Measurements from ENCODE around the gene ATXN2L. TPM values are rescaled to one million over a fixed set of nuclear protein-coding genes. Genes with fewer than 3 reads are reported as not detected.

The ATXN2L gene
- total and polyA plus RNA-seq, 2 of the 13 experiments (the other 11 are each of a cell fraction or from before 2014, with no cell fraction given) = 40.8 to 55.1 TPM

DNA sequence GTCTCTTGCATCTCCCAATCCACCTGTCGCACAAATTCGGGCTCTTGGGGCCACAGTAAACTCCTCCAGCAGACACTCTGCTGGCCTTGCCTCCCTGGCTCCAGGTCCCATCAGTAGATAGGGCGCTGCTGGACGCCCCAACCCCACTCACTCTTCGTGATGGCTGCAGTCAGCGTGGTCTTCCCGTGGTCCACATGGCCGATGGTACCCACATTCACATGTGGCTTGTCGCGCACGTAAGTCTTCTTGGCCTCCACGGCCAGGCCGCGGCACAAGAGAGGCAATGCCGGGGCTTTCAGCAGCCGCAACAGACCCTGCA, 22.9 kb downstream of the ATXN2L start (continued):
- TF ChIP-seq PAXIP1 (CRISPR knock-in tag; conservative IDR thresholded peaks at IDR 0.05) (no peak), ZNF282 (IDR thresholded peaks at IDR 0.05; ENCODE audit: partially characterized antibody) (no peak), NFRKB (IDR thresholded peaks at IDR 0.05) (no peak), MAF1 (CRISPR knock-in tag; IDR thresholded peaks at IDR 0.05; ENCODE audit: borderline replicate concordance) (no peak), ZNF329 (CRISPR knock-in tag; IDR thresholded peaks at IDR 0.05; ENCODE audit: low read depth) (no peak), KAT2B (IDR thresholded peaks at IDR 0.05; ENCODE audit: borderline replicate concordance, low read depth, low read length) (no peak), KLF16 (CRISPR knock-in tag; IDR thresholded peaks at IDR 0.05) (no peak), AKNA (CRISPR knock-in tag; IDR thresholded peaks at IDR 0.05; ENCODE audit: borderline replicate concordance) (no peak), REPIN1 (CRISPR knock-in tag; IDR thresholded peaks at IDR 0.05; ENCODE audit: borderline replicate concordance, low read depth) (no peak), TOE1 (CRISPR knock-in tag; IDR thresholded peaks at IDR 0.05) (no peak), MAFG (CRISPR knock-in tag; IDR thresholded peaks at IDR 0.05) (no peak), POLR2G (IDR thresholded peaks at IDR 0.05; ENCODE audit: low read depth, low read length) (no peak), NR2C2 (CRISPR knock-in tag; IDR thresholded peaks at IDR 0.05; ENCODE audit: borderline replicate concordance) (no peak), LBX2 (CRISPR knock-in tag; IDR thresholded peaks at IDR 0.05; ENCODE audit: borderline replicate concordance) (peak; percentile 78; the same call in 1 of the 2 replicates)
- TF ChIP-seq, protein P1, sequence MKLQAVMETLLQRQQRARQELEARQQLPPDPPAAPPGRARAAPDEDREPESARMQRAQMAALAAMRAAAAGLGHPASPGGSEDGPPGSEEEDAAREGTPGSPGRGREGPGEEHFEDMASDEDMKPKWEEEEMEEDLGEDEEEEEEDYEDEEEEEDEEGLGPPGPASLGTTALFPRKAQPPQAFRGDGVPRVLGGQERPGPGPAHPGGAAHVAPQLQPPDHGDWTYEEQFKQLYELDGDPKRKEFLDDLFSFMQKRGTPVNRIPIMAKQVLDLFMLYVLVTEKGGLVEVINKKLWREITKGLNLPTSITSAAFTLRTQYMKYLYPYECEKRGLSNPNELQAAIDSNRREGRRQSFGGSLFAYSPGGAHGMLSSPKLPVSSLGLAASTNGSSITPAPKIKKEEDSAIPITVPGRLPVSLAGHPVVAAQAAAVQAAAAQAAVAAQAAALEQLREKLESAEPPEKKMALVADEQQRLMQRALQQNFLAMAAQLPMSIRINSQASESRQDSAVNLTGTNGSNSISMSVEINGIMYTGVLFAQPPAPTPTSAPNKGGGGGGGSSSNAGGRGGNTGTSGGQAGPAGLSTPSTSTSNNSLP (IDR thresholded peaks at IDR 0.05; ENCODE audit: low read depth, low read length) = no peak
- TF ChIP-seq, protein P2, sequence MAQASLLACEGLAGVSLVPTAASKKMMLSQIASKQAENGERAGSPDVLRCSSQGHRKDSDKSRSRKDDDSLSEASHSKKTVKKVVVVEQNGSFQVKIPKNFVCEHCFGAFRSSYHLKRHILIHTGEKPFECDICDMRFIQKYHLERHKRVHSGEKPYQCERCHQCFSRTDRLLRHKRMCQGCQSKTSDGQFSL (CRISPR knock-in tag; IDR thresholded peaks at IDR 0.05) = no peak
